ENCODE measurements around the gene GABARAPL1.

Gene GABARAPL1

DNA sequence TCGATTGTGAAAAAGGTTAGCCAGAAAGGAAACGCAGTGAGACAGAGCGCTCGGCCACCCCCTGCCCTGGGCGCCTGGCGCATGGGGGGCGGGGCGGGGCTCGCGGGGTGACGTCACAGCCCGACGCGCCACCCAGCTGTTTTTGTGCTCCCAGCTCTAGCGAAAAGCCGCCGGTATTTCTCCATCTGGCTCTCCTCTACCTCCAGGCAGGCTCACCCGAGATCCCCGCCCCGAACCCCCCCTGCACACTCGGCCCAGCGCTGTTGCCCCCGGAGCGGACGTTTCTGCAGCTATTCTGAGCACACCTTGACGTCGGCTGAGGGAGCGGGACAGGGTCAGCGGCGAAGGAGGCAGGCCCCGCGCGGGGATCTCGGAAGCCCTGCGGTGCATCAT lies at the start of gene GABARAPL1:
TSS of gene GABARAPL1 (plus strand) at position 139 of the 393 bp plus-strand sequence. CDS start at position 392, 253 bp downstream.
- H3K27me3 Mint-ChIP-seq, result no peaks in the 10 kb centered on the region
- peak within 1 kb of the TSS; percentile 99 for H3K27ac Mint-ChIP-seq
- H3K36me3 Mint-ChIP-seq (ENCODE audit: low read depth), result peaks cover 19% of the 10 kb centered on the region

GRCh38 chr12:10163084-10163483 lies 49.6 kb upstream of the GABARAPL1 start:
- Mint-ChIP-seq H3K36me3 (ENCODE audit: low read depth) (no peaks in the 10 kb centered on the region), H3K27me3 (no peaks in the 10 kb centered on the region), H3K9me3 (no peaks in the 10 kb centered on the region), H3K27ac (no peak overlapping the region), H3K4me3 (no peak overlapping the region), H3K4me1 (ENCODE audit: low read depth) (peaks cover 69% of the 10 kb centered on the region)
- intact Hi-C loops (cut with micrococcal nuclease), result no loop called here

More for the DNA sequence above, at the start of gene GABARAPL1:
- H3K4me3 Mint-ChIP-seq, result peak within 1 kb of the TSS; percentile 96
- H3K4me1 Mint-ChIP-seq (ENCODE audit: low read depth), result peaks cover 31% of the 10 kb centered on the region
- intact Hi-C loops (cut with micrococcal nuclease), result no loop called here
- no peaks in the 10 kb centered on the region for H3K9me3 Mint-ChIP-seq

GRCh38 chr12:10165421-10165820 lies 47.3 kb upstream of the GABARAPL1 start:
- intact Hi-C loops (cut with micrococcal nuclease), result no loop called here
- Mint-ChIP-seq H3K9me3 (no peaks in the 10 kb centered on the region), H3K27me3 (no peaks in the 10 kb centered on the region), H3K4me3 (no peak overlapping the region), H3K4me1 (ENCODE audit: low read depth) (peaks cover 70% of the 10 kb centered on the region), H3K27ac (no peak overlapping the region), H3K36me3 (ENCODE audit: low read depth) (no peaks in the 10 kb centered on the region)

GRCh38 chr12:10167599-10167998 lies 45.1 kb upstream of the GABARAPL1 start:
- peak overlapping the region; percentile 73 for H3K27ac Mint-ChIP-seq
- peaks cover 79% of the 10 kb centered on the region for H3K4me1 Mint-ChIP-seq (ENCODE audit: low read depth)
- intact Hi-C loops (cut with micrococcal nuclease), result no loop called here
- peak overlapping the region; percentile 55 for H3K4me3 Mint-ChIP-seq
- H3K36me3 Mint-ChIP-seq (ENCODE audit: low read depth), result no peaks in the 10 kb centered on the region
- no peaks in the 10 kb centered on the region for H3K9me3 Mint-ChIP-seq
- H3K27me3 Mint-ChIP-seq, result no peaks in the 10 kb centered on the region

DNA sequence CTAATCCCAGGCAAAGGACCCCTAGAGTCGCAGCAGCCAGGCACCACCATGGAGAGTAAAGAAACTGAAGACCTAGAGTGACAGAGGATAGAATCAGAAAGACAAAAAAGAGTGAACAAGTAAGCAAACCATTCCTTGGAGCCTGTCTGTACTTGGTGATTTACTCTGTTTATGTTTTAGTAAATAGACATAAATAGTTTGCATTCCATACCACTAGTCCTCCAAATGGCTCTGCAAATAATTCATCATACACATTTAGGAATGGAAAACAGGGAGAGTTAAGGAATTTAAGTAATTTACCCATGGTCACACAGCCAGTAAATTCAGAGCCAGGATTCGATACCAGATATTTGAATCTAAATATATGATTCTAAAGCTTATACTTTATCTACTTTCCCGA lies 43.6 kb upstream of the GABARAPL1 start:
- Mint-ChIP-seq H3K4me3 (no peak overlapping the region), H3K27ac (peak overlapping the region; percentile 63), H3K27me3 (no peaks in the 10 kb centered on the region), H3K9me3 (no peaks in the 10 kb centered on the region), H3K4me1 (ENCODE audit: low read depth) (peaks cover 69% of the 10 kb centered on the region), H3K36me3 (ENCODE audit: low read depth) (no peaks in the 10 kb centered on the region)
- intact Hi-C loops (cut with micrococcal nuclease), result no loop called here

DNA sequence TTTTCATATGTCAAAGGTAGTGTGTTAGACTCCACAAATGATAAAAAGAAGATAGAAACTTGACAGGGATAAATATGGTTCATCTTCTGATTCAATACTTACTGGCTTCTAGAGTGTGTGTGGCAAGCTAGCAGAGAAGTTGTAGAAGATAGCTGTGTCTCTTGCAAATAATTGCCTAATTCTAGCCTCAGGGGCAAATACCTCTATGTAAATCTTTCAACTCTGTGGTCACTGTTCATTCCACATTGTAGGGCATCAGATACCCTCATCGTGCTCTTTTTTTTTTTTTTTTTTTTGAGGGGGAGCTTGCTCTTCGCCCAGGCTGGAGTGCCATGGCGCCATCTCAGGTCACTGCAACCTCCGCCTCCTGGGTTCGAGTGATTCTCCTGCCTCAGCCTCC lies 42.5 kb upstream of the GABARAPL1 start:
- peaks cover 59% of the 10 kb centered on the region for H3K4me1 Mint-ChIP-seq (ENCODE audit: low read depth)

GRCh38 chr12:10171973-10172728 lies 40.5 kb upstream of the GABARAPL1 start, which contains the start of gene OLR1:
TSS of gene OLR1 (minus strand) at chr12:10172132. CDS start at chr12:10172077, 55 bp downstream.
- peak within 1 kb of the TSS; percentile 37 for H3K27ac Mint-ChIP-seq
- H3K27me3 Mint-ChIP-seq, result no peaks in the 10 kb centered on the region

More for the DNA sequence above, 42.5 kb upstream of the GABARAPL1 start:
- intact Hi-C loops (cut with micrococcal nuclease), result no loop called here
- Mint-ChIP-seq H3K9me3 (no peaks in the 10 kb centered on the region), H3K4me3 (no peak overlapping the region), H3K27me3 (no peaks in the 10 kb centered on the region), H3K36me3 (ENCODE audit: low read depth) (no peaks in the 10 kb centered on the region), H3K27ac (no peak overlapping the region)

GRCh38 chr12:10174986-10175614 lies 37.6 kb upstream of the GABARAPL1 start:
- H3K9me3 Mint-ChIP-seq, result no peaks in the 10 kb centered on the region
- no peak overlapping the region for H3K4me3 Mint-ChIP-seq
- intact Hi-C loops (cut with micrococcal nuclease), result no loop called here
- H3K27me3 Mint-ChIP-seq, result peaks cover 1% of the 10 kb centered on the region
- H3K36me3 Mint-ChIP-seq (ENCODE audit: low read depth), result no peaks in the 10 kb centered on the region
- no peak overlapping the region for H3K27ac Mint-ChIP-seq
- H3K4me1 Mint-ChIP-seq (ENCODE audit: low read depth), result peaks cover 46% of the 10 kb centered on the region

More at GRCh38 chr12:10171973-10172728, 40.5 kb upstream of the GABARAPL1 start, which contains the start of gene OLR1:
- Mint-ChIP-seq H3K36me3 (ENCODE audit: low read depth) (no peaks in the 10 kb centered on the region), H3K9me3 (no peaks in the 10 kb centered on the region), H3K4me1 (ENCODE audit: low read depth) (peaks cover 46% of the 10 kb centered on the region), H3K4me3 (no peak within 1 kb of the TSS)
- intact Hi-C loops (cut with micrococcal nuclease), result no loop called here

GRCh38 chr12:10175846-10176636 lies 36.6 kb upstream of the GABARAPL1 start:
- Mint-ChIP-seq H3K27ac (no peak overlapping the region), H3K9me3 (no peaks in the 10 kb centered on the region), H3K36me3 (ENCODE audit: low read depth) (no peaks in the 10 kb centered on the region), H3K4me3 (no peak overlapping the region), H3K4me1 (ENCODE audit: low read depth) (peaks cover 47% of the 10 kb centered on the region), H3K27me3 (peaks cover 1% of the 10 kb centered on the region)
- intact Hi-C loops (cut with micrococcal nuclease), result no loop called here

DNA sequence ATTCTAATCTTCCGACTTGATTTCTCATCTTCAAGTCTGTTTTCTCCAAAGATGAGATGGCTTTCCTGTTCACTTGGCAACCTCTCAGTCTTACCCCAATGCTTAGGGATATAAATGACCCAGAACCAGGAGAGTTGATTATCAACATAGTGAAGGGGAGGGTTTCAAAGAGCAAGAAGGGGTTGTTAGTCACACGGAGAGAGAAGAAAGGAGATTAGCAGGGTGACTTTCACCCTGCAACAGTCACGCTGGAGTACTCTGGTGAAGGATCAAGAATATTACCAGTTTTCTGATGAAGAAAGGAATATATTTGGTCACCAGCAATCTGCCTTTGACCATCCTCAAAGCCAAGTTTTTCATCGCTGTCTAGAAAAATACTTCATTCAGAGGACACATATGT lies 33.9 kb upstream of the GABARAPL1 start, which contains the start of gene TMEM52B:
TSS of gene TMEM52B (plus strand) at position 212 of the 400 bp plus-strand sequence. CDS start 543 bp downstream, outside the sequence.
- Mint-ChIP-seq H3K9me3 (no peaks in the 10 kb centered on the region), H3K36me3 (ENCODE audit: low read depth) (no peaks in the 10 kb centered on the region), H3K4me1 (ENCODE audit: low read depth) (peaks cover 49% of the 10 kb centered on the region), H3K27me3 (peaks cover 4% of the 10 kb centered on the region), H3K27ac (no peak within 1 kb of the TSS), H3K4me3 (no peak within 1 kb of the TSS)
- intact Hi-C loops (cut with micrococcal nuclease), result no loop called here

- Mint-ChIP-seq H3K4me3 (no peak overlapping the region), H3K27me3 (peaks cover 4% of the 10 kb centered on the region), H3K9me3 (no peaks in the 10 kb centered on the region), H3K4me1 (ENCODE audit: low read depth) (peaks cover 58% of the 10 kb centered on the region), H3K36me3 (ENCODE audit: low read depth) (no peaks in the 10 kb centered on the region), H3K27ac (no peak overlapping the region)
- intact Hi-C loops (cut with micrococcal nuclease), result no loop called here
These were observed 32.9 kb upstream of the GABARAPL1 start for GRCh38 chr12:10179776-10180181.

DNA sequence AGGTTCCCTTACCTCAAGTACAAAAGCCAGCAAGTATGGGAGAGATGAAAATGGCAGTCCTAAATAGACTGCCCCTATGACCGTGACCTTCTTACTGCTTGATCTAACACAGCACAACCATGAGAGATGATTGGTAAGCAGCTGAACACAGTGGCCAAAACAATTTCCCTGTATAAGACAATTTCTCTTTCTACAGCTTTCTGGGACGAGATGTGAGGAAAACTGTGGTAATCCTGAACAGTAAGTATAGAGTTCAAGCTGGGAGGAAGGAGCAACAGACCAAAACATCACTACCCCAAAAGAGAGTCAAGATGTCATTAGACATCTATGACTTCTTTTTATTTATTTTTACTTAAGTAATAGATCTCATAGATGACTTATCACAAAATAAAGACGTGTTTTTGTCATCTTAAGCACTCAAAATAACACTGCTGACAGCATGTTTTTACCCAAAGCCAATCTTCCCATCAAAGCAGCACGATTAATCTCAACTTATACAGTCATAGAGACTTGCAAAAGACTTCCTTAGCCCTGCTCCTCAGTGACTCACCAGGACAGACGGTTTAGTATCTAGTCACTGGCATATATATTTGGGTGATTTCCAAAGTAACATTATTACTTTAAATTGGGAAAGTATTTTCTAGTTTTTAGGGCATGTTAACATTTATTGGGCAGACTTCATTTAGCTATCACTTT lies 30.2 kb upstream of the GABARAPL1 start:
- Mint-ChIP-seq H3K27ac (peak overlapping the region; percentile 76), H3K4me1 (ENCODE audit: low read depth) (peaks cover 76% of the 10 kb centered on the region), H3K27me3 (peaks cover 4% of the 10 kb centered on the region), H3K9me3 (no peaks in the 10 kb centered on the region), H3K4me3 (no peak overlapping the region), H3K36me3 (ENCODE audit: low read depth) (no peaks in the 10 kb centered on the region)
- intact Hi-C loops (cut with micrococcal nuclease), result no loop called here

DNA sequence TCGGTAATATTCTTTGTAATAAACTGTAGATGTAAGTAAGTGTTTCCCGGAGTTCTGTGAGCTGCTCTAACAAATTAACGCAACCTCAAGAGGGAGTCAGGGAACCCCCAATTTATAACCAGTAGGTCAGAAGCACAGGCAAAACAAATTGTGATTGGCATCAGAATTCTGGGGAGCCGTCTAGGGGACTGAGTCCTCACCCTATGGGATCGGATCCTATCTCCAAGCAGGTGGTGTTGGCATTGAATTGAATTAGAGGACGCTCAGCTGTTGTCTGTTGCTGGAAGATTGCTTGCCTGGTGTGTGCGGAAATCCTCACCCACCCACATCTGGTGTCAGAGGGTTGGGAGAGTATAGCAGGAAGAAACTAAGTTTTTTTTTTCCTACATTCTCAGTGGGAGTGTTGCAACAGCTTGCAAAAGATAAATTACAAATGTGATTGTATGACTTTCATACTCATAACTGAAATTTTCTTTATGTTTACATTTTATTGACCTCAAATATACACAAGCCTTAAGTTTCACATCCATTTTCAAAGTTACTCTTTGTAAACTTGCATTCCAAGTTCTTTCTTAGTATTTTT lies 28.3 kb upstream of the GABARAPL1 start:
- intact Hi-C loops (cut with micrococcal nuclease), result no loop called here
- Mint-ChIP-seq H3K9me3 (no peaks in the 10 kb centered on the region), H3K27me3 (peaks cover 3% of the 10 kb centered on the region), H3K4me1 (ENCODE audit: low read depth) (peaks cover 67% of the 10 kb centered on the region), H3K27ac (peak overlapping the region; percentile 76), H3K4me3 (peak overlapping the region; percentile 39), H3K36me3 (ENCODE audit: low read depth) (no peaks in the 10 kb centered on the region)
